HG02642 (cell line): ENCODE measurements around the gene LYVE1.
"Not testable (repeated sequence)": the region's sequence is repeated elsewhere in the genome, so short reads cannot be mapped to it uniquely, and the experiment has no call there.

Experiments used
- ATAC-seq: cut with Tn5 transposase; IDR thresholded peaks from one replicate; pipeline ENCODE4 v1.9.1; 2021; ENCODE audit warnings: mild to moderate bottlenecking; ENCODE audit not compliant: unreplicated experiment, poor library complexity

The LYVE1 gene

GRCh38 chr11:10568486-10568941 lies at the start of gene LYVE1:
LYVE1 (minus strand) TSS chr11:10568665; CDS start chr11:10568532, 133 bp downstream.
- ATAC-seq: no peak

GRCh38 chr11:10617551-10617950 lies 49.1 kb upstream of the LYVE1 start:
- ATAC-seq: no peak

GRCh38 chr11:10611979-10612862 lies 43.8 kb upstream of the LYVE1 start:
- ATAC-seq: no peak

- no peak for ATAC-seq
Measured at GRCh38 chr11:10609636-10610035, 41.2 kb upstream of the LYVE1 start.

GRCh38 chr11:10608584-10608983 lies 40.1 kb upstream of the LYVE1 start:
- ATAC-seq: no peak

- ATAC-seq: no peak
Measured at GRCh38 chr11:10607462-10608132, 39.1 kb upstream of the LYVE1 start.

- ATAC-seq: no peak
Measured at GRCh38 chr11:10606536-10607208, 38.2 kb upstream of the LYVE1 start.

GRCh38 chr11:10605941-10606381 lies 37.5 kb upstream of the LYVE1 start:
- no peak for ATAC-seq

- ATAC-seq: no peak
Measured at GRCh38 chr11:10604798-10605197, 36.3 kb upstream of the LYVE1 start.

- ATAC-seq: no peak
Measured at GRCh38 chr11:10604340-10604748, 35.9 kb upstream of the LYVE1 start.

GRCh38 chr11:10603721-10604297 lies 35.3 kb upstream of the LYVE1 start:
- no peak for ATAC-seq

GRCh38 chr11:10602945-10603344 lies 34.5 kb upstream of the LYVE1 start:
- no peak for ATAC-seq

GRCh38 chr11:10602366-10602765 lies 33.9 kb upstream of the LYVE1 start:
- ATAC-seq: no peak

- ATAC-seq: no peak
Measured at GRCh38 chr11:10601837-10602236, 33.4 kb upstream of the LYVE1 start.

GRCh38 chr11:10600570-10601248 lies 32.2 kb upstream of the LYVE1 start:
- no peak for ATAC-seq

GRCh38 chr11:10599388-10600175 lies 31.1 kb upstream of the LYVE1 start:
- ATAC-seq: no peak

GRCh38 chr11:10598816-10599215 lies 30.4 kb upstream of the LYVE1 start:
- ATAC-seq: no peak

GRCh38 chr11:10597877-10598351 lies 29.4 kb upstream of the LYVE1 start:
- ATAC-seq: no peak

- ATAC-seq: not testable (repeated sequence)
Measured at GRCh38 chr11:10595840-10596239, 27.4 kb upstream of the LYVE1 start.
